PC-9 (cell line): ENCODE data around the gene GABRG3.

Experiments used
- CTCF ChIP-seq: fragments of 200-600 bp; sonication (generic); conservative IDR thresholded peaks from 2 replicates; pipeline ENCODE4 v1.6.1; 2017; ENCODE audit warnings: mixed run types, antibody characterized with exemption, mild to moderate bottlenecking, moderate library complexity
- EZH2 ChIP-seq: fragments of 200-600 bp; sonication (generic); IDR thresholded peaks from 2 replicates; pipeline ENCODE4 v1.8.0; 2017; ENCODE audit warnings: antibody characterized with exemption, low read depth

GRCh38 chr15:27428151-27428550 lies 457.2 kb downstream of the GABRG3 start:
- TF ChIP-seq CTCF (no peak), EZH2 (no peak)
